NCI-H2107 treated with DMSO at 0.1 percent for 48 hours (cell line): ENCODE measurements around the gene SAMM50.
"Not testable (repeated sequence)": the region's sequence is repeated elsewhere in the genome, so short reads cannot be mapped to it uniquely, and the experiment has no call there.

ENCODE experiments used
- DNase-seq: peaks from one replicate; lab custom pipeline; 2025; ENCODE audit not compliant: unreplicated experiment; lab: John Stamatoyannopoulos, UW

SAMM50 gene

DNA sequence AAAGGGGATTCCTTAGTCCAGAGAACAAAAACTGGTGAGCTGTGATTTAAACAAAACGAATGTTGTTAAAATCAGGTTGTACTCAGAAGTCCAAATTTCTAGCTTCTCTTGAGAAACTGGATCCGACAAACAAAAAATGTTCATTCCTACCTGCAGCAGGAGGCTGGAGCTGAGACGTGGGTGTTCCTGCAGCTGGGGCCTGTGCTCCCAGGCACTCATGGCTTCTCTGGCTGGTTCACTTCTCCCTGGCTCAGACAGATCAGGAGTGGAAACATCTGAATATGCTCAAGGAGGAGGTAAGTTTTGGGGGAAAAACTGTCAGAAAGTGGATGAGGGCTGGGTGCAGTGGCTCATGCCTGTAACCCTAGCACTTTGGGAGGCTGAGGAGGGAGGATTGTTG is 44.1 kb downstream of the SAMM50 start:
- DNase-seq = no peak

DNA sequence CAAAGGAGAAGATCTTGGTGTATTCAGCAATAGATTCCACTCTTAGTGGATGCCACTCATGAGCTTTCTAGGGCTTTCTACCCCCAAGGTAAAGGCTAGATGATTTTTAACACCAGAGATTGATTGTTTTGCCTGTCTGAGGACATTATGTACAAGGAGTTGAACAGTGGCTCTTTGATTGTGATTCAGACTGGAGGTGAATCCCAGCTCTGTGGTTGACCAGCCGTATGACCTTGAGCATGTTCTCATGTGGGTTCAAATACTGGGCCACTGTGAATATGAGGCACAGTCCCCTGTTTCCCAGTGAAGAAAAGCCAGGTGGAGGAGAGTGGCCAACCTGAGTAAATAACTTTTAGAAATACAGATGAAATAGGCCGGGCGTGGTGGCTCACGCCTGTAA is 44.9 kb downstream of the SAMM50 start:
- no peak for DNase-seq

DNA sequence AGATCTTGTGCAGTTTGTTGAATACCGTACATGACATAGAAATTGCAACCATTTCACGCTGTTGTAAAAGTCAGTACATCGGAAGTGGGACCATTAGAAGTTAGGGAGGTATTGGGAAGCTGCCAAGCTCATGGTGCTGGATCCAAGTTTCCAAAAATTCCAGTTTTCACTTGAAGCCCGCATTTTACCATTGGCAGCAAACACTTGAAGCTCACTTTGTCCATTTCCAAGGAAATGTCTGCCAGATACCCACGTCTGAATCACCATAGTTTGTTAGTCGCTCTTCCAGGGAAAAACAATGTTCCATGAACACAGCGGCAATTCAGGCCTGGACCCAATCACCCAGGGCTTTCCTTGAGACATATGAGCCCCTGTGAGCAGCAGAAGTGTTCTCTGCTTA is 46.3 kb downstream of the SAMM50 start:
- DNase-seq = no peak

DNA sequence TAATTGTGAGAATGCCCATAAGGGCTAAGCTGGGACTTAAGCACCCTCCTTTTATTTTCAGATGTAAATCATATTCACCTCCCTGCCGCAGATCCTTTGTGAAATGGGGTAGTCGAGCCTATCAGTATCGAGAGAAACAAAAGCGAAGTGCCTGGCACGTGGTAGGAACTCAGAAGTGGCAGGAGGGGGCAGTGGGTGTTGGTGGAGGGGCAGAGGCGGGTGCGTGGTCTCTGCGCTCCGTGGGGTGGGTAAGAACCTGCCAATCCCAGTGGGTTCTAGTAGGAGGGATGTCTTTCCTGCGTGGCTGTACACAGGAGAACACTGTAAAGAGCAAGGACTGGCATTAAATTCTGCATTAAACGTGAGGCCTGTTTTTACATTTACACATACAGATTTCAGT is 47.1 kb downstream of the SAMM50 start:
- no peak for DNase-seq

DNA sequence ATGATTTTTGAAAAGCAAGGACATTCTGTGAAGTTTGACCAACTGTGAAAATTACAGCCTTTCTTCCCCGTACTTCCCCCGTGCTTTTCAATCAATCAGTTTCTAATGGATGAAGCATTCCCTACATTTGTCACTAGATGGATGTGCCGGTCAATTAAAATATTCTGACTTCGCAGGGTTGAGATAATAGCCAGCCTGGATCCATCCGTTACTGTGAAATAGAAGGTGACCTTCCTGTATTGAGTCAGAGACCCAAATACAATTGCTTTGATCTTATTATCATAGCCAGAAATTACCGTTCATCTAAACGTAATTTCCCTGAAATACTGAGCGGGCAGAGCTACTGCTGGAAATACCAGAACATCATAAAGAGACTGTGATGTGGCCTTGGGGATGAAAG is 47.8 kb downstream of the SAMM50 start:
- no peak for DNase-seq

DNA sequence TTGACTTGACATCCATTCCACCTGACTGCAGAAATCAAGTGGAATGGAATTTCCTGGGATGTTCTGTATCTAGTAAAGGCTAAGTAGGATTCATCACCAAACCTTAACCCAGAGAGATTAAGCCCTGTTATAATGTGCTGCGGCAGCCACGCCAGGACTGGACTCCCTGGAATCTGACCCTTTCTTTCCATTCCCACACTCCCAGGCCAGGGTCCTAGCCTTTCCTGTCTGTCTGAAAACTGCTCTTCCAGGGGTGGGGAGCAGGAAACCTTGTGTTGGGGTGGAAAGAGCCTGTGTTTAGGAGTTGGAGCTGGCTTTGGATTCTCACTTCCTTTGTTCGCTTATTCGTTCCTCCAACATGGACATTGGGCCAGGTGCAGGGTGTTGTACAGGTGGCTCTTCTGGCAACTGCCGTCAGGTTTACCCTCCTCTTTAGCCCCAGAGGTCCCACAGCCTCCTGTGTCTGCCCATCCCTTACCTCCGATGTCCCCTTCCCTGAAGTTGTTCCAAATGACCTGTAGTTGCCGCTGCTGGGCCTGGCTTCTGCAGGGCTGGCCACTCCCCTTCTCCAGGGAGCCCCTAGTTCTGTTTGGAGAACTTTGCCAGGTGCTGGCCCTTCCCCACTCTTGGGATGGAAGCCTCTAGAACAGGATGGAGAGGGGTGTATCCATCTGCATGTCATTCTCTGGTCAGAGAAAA is 48.3 kb downstream of the SAMM50 start:
- no peak for DNase-seq

DNA sequence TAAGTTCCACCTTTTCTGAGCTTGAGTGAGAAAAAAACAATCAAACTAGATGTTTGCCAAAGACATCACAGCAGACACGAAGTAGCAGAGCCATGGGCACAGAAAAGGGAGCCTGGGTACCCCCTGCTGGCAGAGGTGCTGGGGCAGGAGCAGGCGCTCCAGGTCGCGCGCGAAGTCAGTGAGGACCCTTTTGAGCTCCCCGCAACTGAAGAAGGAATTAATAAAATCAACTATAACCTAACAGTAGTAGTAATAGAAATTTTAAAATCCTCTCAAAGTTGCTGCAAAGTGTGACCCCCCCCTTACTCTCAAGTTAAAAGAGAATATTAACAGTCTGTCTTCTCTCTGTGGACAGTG is 48.8 kb downstream of the SAMM50 start:
- DNase-seq = no peak

DNA sequence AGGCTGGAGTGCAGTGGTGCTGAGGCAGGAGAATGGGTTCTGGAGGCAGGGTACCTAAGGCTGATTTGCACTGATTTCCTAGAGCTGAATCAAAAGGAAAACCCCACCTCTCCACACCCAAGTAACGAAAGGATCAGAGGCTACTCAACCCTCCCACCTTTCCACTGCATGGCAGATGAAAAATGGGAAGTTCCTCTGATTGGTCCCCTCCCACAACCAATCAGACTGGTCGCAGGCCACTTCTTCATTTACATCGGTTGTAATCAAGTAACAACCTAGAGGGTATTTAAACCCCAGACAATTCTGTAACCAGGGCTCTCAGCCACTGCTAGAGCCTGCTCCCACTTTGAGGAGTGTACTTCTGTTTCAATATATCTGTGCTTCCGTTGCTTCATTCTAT is 50.3 kb downstream of the SAMM50 start:
- no peak for DNase-seq

DNA sequence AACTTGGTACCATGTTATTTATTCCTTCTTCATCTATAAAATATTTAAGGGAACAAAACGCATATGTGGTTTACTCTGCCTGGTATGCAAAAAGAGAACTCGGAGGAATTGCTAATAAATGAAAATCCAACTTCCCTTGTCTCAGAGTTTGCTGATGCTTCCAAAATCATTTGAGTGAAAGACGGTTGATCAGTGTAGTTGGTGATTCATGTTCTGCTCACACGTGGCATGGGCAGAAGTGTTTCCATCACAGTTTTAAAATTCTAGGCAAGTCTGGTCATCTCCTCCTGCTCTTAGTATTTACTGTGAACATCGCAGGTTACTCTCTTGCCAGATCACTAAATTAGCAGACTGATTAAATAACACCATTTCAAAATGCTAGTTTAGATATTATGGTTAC is 56.9 kb downstream of the SAMM50 start:
- DNase-seq = no peak

DNA sequence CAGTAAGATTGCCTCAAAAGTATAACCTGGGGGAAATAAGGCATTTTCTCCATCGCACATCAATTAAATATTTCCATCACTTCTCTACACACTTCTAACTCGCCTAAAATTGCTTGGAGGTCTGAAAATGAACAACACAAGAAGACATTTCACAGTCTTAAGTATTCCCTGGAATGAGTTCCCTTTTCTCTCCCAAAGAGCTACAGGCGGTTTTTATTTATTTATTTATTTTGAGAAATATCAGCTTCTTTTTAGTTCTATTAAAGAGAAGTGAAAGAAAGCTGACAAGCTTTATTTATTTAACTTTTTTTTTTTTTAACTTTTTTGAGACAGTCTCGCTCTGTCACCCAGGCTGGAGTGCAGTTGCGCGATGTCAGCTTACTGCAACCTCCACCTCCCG is 57.3 kb downstream of the SAMM50 start:
- DNase-seq = no peak

DNA sequence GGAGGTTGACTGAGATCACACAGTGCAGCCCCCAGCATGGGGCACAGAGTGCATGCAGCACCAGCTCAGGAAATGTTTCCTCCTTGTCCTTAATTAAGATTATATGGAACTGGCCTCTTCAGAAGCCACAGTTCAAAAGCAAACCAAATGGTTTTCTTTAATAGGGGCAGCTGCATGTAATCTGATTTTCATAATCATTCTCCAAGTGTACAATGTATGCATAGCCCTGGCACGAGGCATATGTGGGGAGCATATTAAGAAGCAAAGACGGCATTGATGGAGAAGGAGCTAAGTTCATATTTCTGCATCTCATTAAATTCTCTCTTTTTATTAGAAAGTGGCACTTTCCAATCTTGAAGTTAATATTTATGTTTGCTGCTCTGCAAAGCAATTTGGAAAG is 59.0 kb downstream of the SAMM50 start:
- DNase-seq = peak; percentile 36

DNA sequence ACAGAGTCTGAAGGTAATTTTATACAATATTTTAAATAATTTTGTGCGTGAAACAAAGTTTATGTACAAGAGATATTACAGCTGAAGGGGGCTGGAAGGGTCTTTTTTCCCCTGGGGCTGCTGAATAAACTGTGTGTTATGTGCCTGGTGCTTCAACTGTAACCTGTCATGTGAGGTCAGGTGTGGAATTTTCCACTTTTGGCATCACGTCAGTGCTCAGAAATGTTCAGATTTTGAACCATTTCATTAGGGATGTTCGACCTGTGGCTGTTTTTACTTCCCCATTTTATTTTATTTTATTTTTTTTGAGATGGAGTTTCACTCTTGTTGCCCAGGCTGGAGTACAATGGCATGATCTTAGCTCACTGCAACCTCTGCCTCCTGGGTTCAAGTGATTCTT is 61.3 kb downstream of the SAMM50 start:
- DNase-seq = not testable (repeated sequence)

DNA sequence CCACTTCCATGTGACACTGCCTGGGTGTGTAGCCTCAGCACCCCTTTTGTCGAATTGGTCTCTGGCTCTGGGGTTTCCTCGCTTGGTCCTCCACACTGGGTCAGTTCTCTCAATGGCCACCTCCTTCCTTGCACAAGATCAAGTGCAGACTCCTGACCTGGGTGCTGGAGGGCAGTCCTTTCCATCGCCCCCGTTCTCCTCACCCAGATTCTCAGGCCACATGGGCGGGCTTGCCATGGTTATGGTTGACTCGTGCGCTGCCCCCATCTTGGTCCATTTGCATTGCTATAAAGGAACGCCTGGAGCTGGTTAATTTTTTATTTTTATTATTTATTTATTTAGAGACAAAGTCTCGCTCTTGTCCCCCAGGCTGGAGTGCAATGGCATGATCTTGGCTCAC is 63.4 kb downstream of the SAMM50 start:
- no peak for DNase-seq

DNA sequence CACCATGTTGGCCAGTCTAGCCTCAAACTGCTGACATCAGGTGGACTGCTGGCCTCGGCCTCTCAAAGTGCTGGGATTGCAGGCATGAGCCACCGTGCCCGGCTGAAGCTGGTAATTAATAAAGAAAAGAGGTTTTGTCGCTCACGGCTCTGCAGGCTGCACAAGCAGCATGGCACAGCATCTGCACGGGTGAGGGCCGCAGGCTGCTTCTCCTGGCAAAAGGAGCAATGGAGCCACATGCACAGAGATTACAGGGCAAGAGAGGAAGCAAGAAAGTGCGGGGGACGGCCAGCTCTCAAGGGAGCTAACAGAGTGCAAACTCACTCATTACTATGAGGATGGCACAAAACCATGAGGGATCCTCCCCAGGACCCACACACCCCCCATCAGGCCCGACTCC is 64.2 kb downstream of the SAMM50 start:
- no peak for DNase-seq

DNA sequence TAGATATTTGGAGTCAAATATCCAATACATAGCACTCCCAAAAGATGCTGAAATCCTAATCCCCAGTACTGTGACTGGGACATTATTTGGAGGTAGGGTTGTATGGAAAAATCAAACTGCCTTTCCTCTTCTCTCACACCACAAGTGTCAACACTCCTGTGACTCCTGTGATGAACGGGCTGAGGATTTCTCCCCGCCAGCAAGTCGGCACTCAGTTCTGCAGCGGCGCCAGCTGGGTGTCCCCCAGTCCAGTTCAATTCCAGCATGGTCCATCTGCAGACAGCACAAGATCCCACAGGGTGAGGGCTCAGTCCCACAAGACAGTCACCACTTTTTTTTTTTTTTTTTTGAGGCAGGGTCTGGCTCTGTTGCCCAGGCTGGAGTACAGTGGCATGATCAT is 64.6 kb downstream of the SAMM50 start:
- DNase-seq = no peak

DNA sequence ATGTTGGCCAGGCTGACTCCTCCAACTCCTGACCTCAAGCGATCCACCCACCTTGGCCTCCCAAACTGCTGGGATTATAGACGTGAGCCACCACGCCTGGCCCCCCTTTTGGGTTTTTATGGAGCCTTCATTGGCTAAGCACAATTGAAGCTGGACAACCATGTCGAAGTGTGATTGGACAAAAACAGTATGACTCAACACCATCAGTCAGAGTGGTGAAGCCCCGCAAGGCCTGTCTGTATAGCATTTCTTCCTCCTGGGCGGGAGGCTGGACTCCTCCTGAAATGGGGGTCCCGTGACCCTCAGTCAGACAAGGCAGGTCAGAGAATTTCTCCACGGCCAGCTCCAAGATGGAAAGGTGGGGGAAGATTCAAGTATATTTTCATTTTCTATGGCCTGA is 65.7 kb downstream of the SAMM50 start:
- no peak for DNase-seq

DNA sequence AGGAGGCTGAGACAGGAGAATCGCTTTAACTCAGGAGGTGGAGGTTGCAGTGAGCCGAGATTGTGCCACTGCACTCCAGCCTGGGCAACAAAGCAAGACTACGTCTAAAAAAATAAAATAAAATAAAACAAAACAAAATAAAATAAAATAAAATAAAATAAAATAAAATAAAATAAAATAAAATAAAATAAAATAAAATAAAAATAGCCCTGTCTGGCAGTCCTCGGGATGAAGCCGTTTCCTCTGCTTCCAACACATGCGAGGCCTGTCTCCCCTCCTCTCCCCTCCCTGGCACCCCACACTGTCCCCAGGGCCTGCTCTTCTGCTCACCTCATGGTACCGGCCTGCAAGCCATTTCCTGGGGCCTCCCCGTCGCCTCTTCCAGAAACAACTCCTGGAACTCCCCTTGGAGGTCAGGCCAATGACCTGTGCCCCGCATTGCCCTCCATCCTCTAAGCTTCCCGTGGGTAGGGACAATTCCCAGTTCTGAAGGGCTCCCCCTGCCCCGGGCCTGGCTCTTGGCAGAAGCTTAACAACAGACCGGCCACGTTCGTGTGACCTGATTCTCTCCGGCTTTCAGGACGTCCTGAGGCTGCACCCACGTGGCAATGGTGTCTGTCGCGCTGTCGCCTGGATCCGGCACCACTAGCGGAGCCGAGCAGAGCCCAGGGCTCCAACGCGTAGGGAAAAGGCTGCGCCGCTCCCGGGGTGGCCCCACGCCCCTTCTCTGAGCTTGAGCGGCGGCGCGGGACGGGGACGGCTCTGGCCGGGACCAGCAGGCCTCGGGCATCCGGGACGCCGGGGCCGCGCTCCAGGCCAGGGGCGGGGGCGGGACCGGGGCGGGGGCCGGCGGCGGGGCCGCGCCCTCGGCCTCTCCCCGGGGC is 68.4 kb downstream of the SAMM50 start:
- DNase-seq = no peak

DNA sequence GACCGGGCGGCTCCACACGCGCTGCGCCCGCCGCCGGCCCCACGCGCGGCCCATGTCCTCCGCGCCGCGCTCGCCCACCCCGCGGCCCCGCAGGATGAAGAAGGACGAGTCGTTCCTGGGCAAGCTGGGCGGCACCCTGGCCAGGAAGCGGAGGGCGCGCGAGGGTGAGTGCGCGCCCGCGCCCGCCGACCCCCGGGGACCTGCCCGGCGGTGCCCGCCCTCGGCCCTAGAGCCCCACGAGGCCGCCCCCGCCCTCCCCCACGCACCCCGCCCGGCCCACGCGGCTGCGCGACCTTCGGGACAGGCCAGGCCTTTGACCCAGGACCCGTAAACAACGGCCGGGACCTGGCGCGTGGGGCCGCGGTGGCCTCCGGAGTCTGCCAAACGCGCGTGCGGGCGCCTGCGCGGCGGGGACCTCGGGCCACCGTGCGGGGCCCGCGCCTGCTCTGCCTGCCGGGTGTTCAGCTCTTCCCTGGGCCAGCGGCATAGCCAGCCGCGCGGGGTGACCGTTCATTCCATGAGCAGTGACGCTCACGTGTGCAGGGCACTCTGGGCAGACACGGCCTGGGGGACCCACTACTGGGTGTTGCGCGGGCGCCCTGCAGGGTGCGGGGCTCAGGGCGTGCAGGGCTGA is 69.2 kb downstream of the SAMM50 start, which contains the start of gene PARVB:
Gene PARVB (plus strand): TSS at position 15 of the 634 bp plus-strand sequence. CDS start 38 bp downstream, at position 53.
- DNase-seq = no peak

DNA sequence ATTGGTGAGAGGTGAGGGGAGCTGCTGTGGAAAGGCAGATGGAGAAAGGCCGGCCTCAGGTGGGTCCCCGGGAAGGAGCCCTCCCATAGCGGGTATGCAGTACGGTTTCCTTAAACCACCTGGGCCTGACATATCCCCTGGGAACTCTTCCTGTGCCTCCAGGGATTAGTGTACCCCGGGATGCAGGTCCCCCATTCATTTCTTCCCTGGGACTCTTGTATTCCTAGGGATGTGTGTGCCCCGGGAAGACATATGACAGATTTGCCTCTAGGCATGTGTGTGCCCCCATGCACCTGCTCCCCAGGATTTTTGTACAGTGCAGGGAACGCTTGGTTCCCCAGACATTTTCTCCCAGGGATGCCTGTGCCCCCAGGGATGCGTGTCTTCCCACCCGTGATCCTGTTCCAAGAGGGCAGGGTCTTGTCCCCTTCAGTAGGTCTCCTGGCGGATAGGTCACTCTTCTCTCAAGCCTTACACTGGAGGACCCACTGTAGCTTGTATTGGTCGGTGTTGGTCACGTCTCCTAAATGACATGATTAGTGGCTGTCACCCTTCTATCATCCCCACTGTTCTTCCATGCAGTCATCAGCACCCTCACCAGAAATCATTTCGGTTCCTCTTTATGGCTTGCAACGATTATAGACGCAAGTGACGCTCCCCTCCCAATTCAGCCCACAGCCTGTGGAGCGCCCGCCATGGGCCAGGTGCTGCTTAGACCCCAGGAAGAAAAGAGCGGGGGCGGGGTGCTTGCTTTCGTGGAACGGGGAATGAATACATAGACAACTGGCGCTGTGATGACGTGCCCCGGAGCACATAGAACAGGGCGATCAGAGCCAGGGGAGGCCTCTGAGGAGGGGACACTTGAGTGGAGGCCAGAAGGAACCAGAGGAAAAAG is 70.2 kb downstream of the SAMM50 start:
- no peak for DNase-seq

DNA sequence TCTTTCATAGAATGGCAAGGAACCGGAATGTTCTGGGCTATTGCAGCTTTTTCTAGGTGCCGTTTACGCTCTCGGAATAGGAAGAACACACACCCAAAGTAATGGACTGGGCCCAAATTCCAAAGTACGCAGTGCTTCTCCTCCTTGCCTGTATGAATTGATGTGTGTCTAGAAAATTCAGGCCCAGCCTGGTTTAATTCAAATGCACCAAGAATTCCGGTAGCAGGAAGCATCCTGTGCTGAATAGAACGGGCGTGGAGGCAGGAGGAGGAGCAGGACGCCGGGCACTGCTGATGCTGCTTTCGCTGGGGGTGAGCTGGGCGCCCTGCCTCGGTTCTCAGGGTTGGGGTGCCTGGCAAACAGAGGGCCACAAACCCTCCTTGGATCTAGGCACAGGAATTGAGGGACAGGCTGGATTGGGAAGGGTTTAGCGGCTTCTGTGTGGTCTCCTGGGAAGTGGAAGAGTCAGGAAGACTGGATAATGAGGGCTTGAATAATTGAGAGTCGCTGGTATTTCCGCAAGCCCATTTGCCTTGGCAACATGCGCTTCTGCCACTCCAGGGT is 70.9 kb downstream of the SAMM50 start:
- DNase-seq = no peak
